GM21723 (cell line): Measurements from ENCODE around the gene RANBP17.

Experiments
- ATAC-seq: cut with Tn5 transposase; IDR thresholded peaks from one replicate; pipeline ENCODE4 v1.9.1; 2021; ENCODE audit warnings: mild to moderate bottlenecking, moderate library complexity; ENCODE audit not compliant: unreplicated experiment

Gene RANBP17

GRCh38 chr5:171080186-171080938, 218.5 kb downstream of the RANBP17 start:
- ATAC-seq: no peak

DNA sequence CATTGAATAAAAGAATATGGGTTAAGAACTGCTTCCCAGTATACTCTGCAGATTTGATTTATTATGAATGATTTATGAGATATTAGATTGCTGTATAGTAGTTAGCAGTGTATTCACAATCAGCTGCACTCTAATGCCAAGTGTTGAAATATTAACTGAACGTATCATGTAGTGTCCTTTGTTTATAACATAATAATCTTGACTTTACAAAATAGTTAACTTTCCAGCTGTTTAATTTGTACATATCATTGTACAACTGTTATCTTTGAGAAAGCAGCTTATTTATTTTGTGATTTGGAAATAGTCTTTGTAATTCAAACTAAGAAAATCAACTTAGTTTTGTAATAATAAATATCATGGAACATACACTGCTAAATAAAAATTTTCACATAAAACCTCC, 219.5 kb downstream of the RANBP17 start:
- ATAC-seq: no peak

DNA sequence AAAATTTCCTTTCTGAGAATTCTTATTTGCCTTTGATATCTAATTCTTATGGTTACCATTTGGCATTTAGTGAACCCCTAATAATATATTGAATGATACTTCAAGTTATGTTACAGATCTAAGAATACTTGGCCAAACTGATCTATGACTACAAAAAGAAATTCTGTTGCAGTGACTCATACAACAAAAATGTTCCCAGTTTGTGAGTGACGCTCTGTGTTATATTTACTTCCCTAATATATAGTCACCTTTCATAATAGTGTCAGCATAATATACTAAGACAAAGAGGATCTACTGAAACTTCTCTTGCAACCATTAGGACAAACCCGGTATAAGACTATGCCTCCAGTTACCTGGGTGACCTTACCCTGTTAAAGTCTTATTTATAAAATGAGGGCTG, 230.4 kb downstream of the RANBP17 start:
- ATAC-seq: no peak

GRCh38 chr5:171093598-171093997, 231.8 kb downstream of the RANBP17 start:
- no peak for ATAC-seq

DNA sequence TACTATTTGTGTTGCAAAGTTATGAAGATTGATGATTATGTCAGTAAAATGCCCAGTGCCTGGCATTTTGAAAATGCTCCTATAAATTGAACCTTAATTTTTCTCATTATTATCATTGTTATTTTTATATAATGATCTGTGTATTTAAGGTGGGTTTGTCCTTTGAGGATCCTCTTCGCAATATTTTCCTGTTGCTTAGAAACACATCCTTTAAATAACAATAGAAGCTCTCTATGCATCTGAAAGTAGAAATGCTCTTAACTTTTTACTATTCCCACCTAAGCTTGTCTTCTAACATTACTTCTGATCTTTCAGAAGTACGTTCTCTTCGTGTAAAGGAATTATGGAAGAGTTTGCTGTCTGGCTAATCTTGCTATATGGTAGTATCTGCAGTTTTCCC, 232.5 kb downstream of the RANBP17 start:
- no peak for ATAC-seq

GRCh38 chr5:171102877-171103610, 241.2 kb downstream of the RANBP17 start:
- ATAC-seq: no peak

- ATAC-seq: no peak
These were observed 245.9 kb downstream of the RANBP17 start for GRCh38 chr5:171107669-171108068.

GRCh38 chr5:171115519-171115918, 253.7 kb downstream of the RANBP17 start:
- no peak for ATAC-seq

GRCh38 chr5:171116719-171117118, 254.9 kb downstream of the RANBP17 start:
- no peak for ATAC-seq

- no peak for ATAC-seq
These were observed 259.3 kb downstream of the RANBP17 start for GRCh38 chr5:171120986-171121622.

DNA sequence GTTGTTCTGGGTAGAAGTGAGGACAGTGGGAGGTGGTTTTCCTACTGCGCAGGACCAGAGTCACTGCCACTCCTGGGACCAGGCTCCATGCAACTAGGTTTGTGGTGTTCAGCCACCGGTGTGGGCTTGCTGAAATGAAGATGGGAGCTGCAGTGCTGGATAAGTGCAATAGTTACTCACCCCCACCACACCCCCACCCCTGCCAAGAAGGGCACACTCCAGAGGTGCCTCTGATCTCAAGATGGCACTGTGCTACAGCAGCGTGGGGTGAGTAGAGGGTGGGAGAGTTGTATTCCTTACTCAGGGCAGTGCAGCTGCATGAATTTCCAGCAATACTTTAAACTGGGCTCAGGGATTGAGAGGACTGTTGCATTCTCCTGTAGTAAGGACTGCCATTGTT, 259.8 kb downstream of the RANBP17 start:
- ATAC-seq: no peak

DNA sequence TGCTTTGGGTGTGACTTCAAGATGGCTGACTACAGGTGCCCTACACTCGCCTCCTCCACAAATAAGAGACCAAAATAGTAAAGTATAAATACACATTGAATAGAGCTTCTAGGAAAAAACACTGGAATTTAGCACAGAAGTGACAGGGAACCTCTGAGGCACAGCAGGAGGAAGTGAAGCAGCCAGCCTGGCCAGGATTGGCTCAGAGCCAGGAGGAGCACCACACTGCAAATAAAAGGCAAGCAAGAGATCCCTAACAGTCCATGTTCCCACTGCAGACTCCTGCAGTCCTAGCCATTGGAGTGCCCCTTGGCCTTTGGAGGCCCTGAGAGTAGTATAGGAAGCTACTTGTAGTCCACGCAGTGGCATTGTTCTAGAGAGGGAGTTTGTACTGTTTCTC, 260.6 kb downstream of the RANBP17 start:
- ATAC-seq: no peak

GRCh38 chr5:171123417-171123816, 261.6 kb downstream of the RANBP17 start:
- ATAC-seq: no peak

DNA sequence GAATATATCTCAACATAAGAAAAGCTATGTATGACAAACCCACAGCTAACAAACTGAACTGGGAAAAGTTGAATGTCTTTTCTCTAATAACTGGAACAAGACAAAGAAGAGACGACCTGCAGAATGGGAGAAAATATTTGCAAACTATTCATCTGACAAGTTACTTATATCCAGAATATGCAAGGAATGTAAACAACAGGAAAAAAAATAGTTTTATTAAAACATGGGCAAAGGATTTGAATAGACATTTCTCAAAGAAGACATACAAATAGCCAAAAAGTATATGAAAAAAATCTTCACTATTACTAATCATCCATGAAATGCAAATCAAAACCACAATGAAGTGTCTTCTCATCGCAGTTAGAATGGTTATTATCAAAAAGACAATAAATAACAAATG, 265.5 kb downstream of the RANBP17 start:
- no peak for ATAC-seq

DNA sequence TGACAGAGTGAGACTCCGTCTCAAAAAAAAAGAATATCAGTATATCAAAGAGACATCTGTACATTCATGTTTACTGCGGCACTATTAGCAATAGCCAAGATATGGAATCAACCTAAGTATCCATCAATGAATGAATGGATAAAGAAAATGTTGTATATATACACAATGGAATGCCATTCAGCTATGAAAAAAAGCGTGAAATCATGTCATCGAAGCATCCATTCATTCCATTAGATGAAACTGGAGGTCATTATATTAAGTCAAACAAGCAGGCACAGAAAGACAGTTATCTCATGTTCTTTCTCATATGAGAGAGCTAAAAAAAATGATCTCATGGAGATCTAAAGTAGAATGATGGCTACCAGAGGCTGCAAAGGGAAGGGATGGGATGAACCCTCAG, 266.3 kb downstream of the RANBP17 start:
- no peak for ATAC-seq

GRCh38 chr5:171129308-171129707, 267.5 kb downstream of the RANBP17 start:
- no peak for ATAC-seq

DNA sequence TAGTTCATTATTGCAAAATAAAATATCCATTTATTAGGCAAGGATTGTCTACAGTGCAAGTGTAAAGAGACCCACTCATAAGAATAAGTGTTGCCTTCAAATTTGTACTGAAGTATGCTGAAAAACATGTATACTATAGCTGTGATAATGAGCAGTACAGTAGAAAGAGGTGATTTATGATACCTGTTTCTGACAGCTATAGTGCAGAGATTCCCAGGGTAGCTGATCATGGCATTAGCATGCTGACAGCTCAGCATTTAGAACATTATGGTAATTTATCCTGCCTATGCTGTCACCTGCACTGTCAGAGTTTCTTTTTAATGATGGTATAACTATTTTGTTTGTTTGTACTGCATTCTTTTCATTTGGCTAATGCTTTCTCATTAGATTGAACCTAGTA, 269.7 kb downstream of the RANBP17 start:
- ATAC-seq: no peak

- ATAC-seq: no peak
These were observed 276.1 kb downstream of the RANBP17 start for GRCh38 chr5:171137768-171138525.

GRCh38 chr5:171139227-171139626, 277.4 kb downstream of the RANBP17 start:
- no peak for ATAC-seq

GRCh38 chr5:171142617-171143016, 280.8 kb downstream of the RANBP17 start:
- no peak for ATAC-seq

- no peak for ATAC-seq
These were observed 281.4 kb downstream of the RANBP17 start for GRCh38 chr5:171143171-171143570.
